Stimulated activated CD4-positive, alpha-beta T cell treated with anti-CD3 and anti-CD28 coated beads, TNF-alpha, amount 100 ng/mL, for 4 hours (primary cell): ENCODE data around the gene PDZRN3.

Experiments used
- DNase-seq, 3 experiments: peaks; one replicate each; pipeline ENCODE4 v3.0.0-alpha.2; 2020; ENCODE audit warnings: low read depth in 3 of 3

PDZRN3 gene

GRCh38 chr3:73556520-73557372, 68.0 kb downstream of the PDZRN3 start:
- DNase-seq, result no peak

- no peak for DNase-seq
These were observed 69.7 kb downstream of the PDZRN3 start for GRCh38 chr3:73555076-73555475.

GRCh38 chr3:73552700-73553099, 72.0 kb downstream of the PDZRN3 start:
- DNase-seq, result no peak

- no peak for DNase-seq
These were observed 74.7 kb downstream of the PDZRN3 start for GRCh38 chr3:73550032-73550431.

- DNase-seq, result no peak
These were observed 75.6 kb downstream of the PDZRN3 start for GRCh38 chr3:73549051-73549600.

GRCh38 chr3:73548436-73548835, 76.3 kb downstream of the PDZRN3 start:
- DNase-seq, result no peak

GRCh38 chr3:73547427-73548248, 77.1 kb downstream of the PDZRN3 start:
- no peak for DNase-seq

GRCh38 chr3:73546961-73547360, 77.8 kb downstream of the PDZRN3 start:
- no peak for DNase-seq

GRCh38 chr3:73543412-73543811, 81.3 kb downstream of the PDZRN3 start:
- no peak for DNase-seq

- no peak for DNase-seq
These were observed 82.6 kb downstream of the PDZRN3 start for GRCh38 chr3:73542136-73542535.

- no peak for DNase-seq
These were observed 83.6 kb downstream of the PDZRN3 start for GRCh38 chr3:73540969-73541740.

GRCh38 chr3:73538486-73538885, 86.3 kb downstream of the PDZRN3 start:
- no peak for DNase-seq

- no peak for DNase-seq
These were observed 87.8 kb downstream of the PDZRN3 start for GRCh38 chr3:73536952-73537351.

GRCh38 chr3:73536336-73536895, 88.3 kb downstream of the PDZRN3 start:
- DNase-seq, result no peak

GRCh38 chr3:73535931-73536330, 88.8 kb downstream of the PDZRN3 start:
- no peak for DNase-seq

- no peak for DNase-seq
These were observed 89.6 kb downstream of the PDZRN3 start for GRCh38 chr3:73535137-73535536.

- DNase-seq, result no peak
These were observed 94.7 kb downstream of the PDZRN3 start for GRCh38 chr3:73530022-73530396.

GRCh38 chr3:73529308-73530021, 95.3 kb downstream of the PDZRN3 start:
- no peak for DNase-seq

- DNase-seq, result no peak
These were observed 99.2 kb downstream of the PDZRN3 start for GRCh38 chr3:73525591-73525990.

- DNase-seq, result no peak
These were observed 101.1 kb downstream of the PDZRN3 start for GRCh38 chr3:73523661-73524060.
